A549 (cell line): ENCODE data around the gene NRIP2. TPM values are rescaled to one million over a fixed set of nuclear protein-coding genes. Genes with fewer than 3 reads are reported as not detected.

Source experiments
- ATAC-seq, 2 experiments: fragments of 200-7000 bp in 1 of 2; fragments of >200 bp in 1 of 2; cut with Nextera tagmentation in 1 of 2; cut with Tn5 transposase in 1 of 2; 3 replicates each; pipeline versions ENCODE4 v1.8.0 to v1.9.1; 2018 to 2020; ENCODE audit warnings: mild to moderate bottlenecking in 1 of 2, moderate library complexity in 1 of 2
- CTCF ChIA-PET: fragments of 300-600 bp; sonication (Branson Sonifier 250); formaldehyde crosslinking; extraction: SDS; loops from one replicate; lab custom pipeline; 2021; ENCODE audit warnings: antibody characterized with exemption, inconsistent platforms; lab: Yijun Ruan, JAX
- POLR2A ChIA-PET: fragments of 350-600 bp; formaldehyde crosslinking; extraction: SDS; loops from one replicate; lab custom pipeline; 2021; ENCODE audit warnings: antibody characterized with exemption, inconsistent platforms; lab: Yijun Ruan, JAX
- DNase-seq, 2 experiments: peaks; one replicate each; pipeline versions ENCODE4 v3.0.0 to v3.0.0-alpha.2; 2011 to 2016; ENCODE audit warnings: low read depth in 1 of 2, low spot score in 1 of 2
- FAIRE-seq: peaks from 2 replicates; lab custom pipeline; 2011; peaks lifted over from hg19 to GRCh38; lab: Jason Lieb, UNC
- H3K27ac ChIP-seq, 2 experiments: fragments of >200 bp; sonication (Bioruptor Twin); formaldehyde crosslinking; 3 replicates each; pipeline ENCODE4 v1.5.1; 2016 to 2017
- H3K4me1 ChIP-seq: fragments of >200 bp; sonication (Bioruptor Twin); formaldehyde crosslinking; 3 replicates; pipeline ENCODE4 v1.6.1; 2016
- H3K4me2 ChIP-seq: fragments of >200 bp; sonication (Bioruptor Twin); formaldehyde crosslinking; 3 replicates; pipeline ENCODE4 v1.6.1; 2016
- H3K4me3 ChIP-seq: fragments of >200 bp; sonication (Bioruptor Twin); formaldehyde crosslinking; 3 replicates; pipeline ENCODE4 v1.5.1; 2016
- H3K9me3 ChIP-seq: fragments of >200 bp; sonication (Bioruptor Twin); formaldehyde crosslinking; 3 replicates; pipeline ENCODE4 v1.6.1; 2016
- BHLHE40 ChIP-seq: IDR thresholded peaks from 2 replicates; pipeline ENCODE4 v1.6.1; 2012; ENCODE audit warnings: low read depth, low read length, inconsistent platforms
- CBX2 ChIP-seq: fragments of 200-600 bp; sonication (generic); IDR thresholded peaks from 2 replicates; pipeline ENCODE4 v1.6.1; 2016; ENCODE audit warnings: low read depth, mild to moderate bottlenecking, borderline replicate concordance
- CBX8 ChIP-seq: fragments of 200-600 bp; sonication (generic); IDR thresholded peaks from 2 replicates; pipeline ENCODE4 v1.6.1; 2016
- CEBPB ChIP-seq, 2 experiments: fragments of >200 bp in 1 of 2; sonication (Bioruptor Twin) in 1 of 2; formaldehyde crosslinking in 1 of 2; IDR thresholded peaks; 2 replicates each; pipeline ENCODE4 v1.6.1; 2012 to 2016
- CHD2 ChIP-seq: fragments of 150-350 bp; IDR thresholded peaks from 2 replicates; pipeline ENCODE4 v1.6.1; 2014; ENCODE audit warnings: low read length; ENCODE audit not compliant: partially characterized antibody
- CHD4 ChIP-seq: fragments of 200-600 bp; sonication (generic); IDR thresholded peaks from 2 replicates; pipeline ENCODE4 v1.6.1; 2016; ENCODE audit warnings: antibody characterized with exemption, mild to moderate bottlenecking, borderline replicate concordance
- CTCF ChIP-seq: fragments of >200 bp; sonication (Bioruptor Twin); formaldehyde crosslinking; IDR thresholded peaks from 3 replicates; pipeline ENCODE4 v1.5.1; 2016
- EHF ChIP-seq: fragments of 250-450 bp; sonication (Bioruptor Pico); IDR thresholded peaks from 2 replicates; pipeline ENCODE4 v1.5.0; 2020; ENCODE audit warnings: mild to moderate bottlenecking
- EHMT2 ChIP-seq: fragments of 200-600 bp; sonication (generic); IDR thresholded peaks from 2 replicates; pipeline ENCODE4 v1.6.1; 2016; ENCODE audit warnings: antibody characterized with exemption, low read depth, mild to moderate bottlenecking, moderate library complexity
- EP300 ChIP-seq, 2 experiments: fragments of >200 bp; sonication (Bioruptor Twin); formaldehyde crosslinking; IDR thresholded peaks; 2 replicates in 1 of 2; 3 replicates in 1 of 2; pipeline ENCODE4 v1.6.1; 2016 to 2017
- FOXS1 ChIP-seq: fragments of 250-450 bp; sonication (Bioruptor Pico); IDR thresholded peaks from 2 replicates; pipeline ENCODE4 v1.5.0; 2020; ENCODE audit warnings: mild to moderate bottlenecking, moderate library complexity
- GATA3 ChIP-seq: IDR thresholded peaks from 2 replicates; pipeline ENCODE4 v1.6.1; 2012; ENCODE audit warnings: borderline replicate concordance
- HDAC2 ChIP-seq: fragments of 200-600 bp; sonication (generic); IDR thresholded peaks from 2 replicates; pipeline ENCODE4 v1.6.1; 2016
- HES2 ChIP-seq: fragments of >200 bp; sonication (Bioruptor Twin); formaldehyde crosslinking; IDR thresholded peaks from 2 replicates; pipeline ENCODE4 v1.6.1; 2016
- HEYL ChIP-seq: fragments of 250-450 bp; sonication (Bioruptor Pico); IDR thresholded peaks from 2 replicates; pipeline ENCODE4 v1.8.0; 2021; ENCODE audit warnings: mild to moderate bottlenecking, moderate library complexity
- HMGXB4 ChIP-seq: fragments of 250-450 bp; sonication (Bioruptor Pico); IDR thresholded peaks from 2 replicates; pipeline ENCODE4 v1.5.0; 2021; ENCODE audit warnings: mild to moderate bottlenecking, moderate library complexity, borderline replicate concordance
- KDM1A ChIP-seq: fragments of 200-600 bp; sonication (generic); IDR thresholded peaks from 2 replicates; pipeline ENCODE4 v1.6.1; 2016; ENCODE audit warnings: low read depth, mild to moderate bottlenecking
- KDM5A ChIP-seq: fragments of 200-600 bp; sonication (generic); IDR thresholded peaks from 2 replicates; pipeline ENCODE4 v1.6.1; 2016; ENCODE audit warnings: antibody characterized with exemption, mild to moderate bottlenecking
- MAX ChIP-seq: IDR thresholded peaks from 2 replicates; pipeline ENCODE4 v1.6.1; 2012
- MAZ ChIP-seq: fragments of 150-350 bp; IDR thresholded peaks from 2 replicates; pipeline ENCODE4 v1.6.1; 2014; ENCODE audit warnings: antibody characterized with exemption, low read depth, low read length, borderline replicate concordance
- MYC ChIP-seq: IDR thresholded peaks from 2 replicates; pipeline ENCODE4 v1.6.1; 2012; ENCODE audit warnings: mild to moderate bottlenecking, inconsistent platforms, low read length, improper control_type of control experiment, borderline replicate concordance
- NFE2L2 ChIP-seq: fragments of 150-350 bp; conservative IDR thresholded peaks from 2 replicates; pipeline ENCODE4 v1.6.1; 2014; ENCODE audit warnings: low read length
- NPAS2 ChIP-seq: fragments of 250-450 bp; sonication (Bioruptor Pico); IDR thresholded peaks from 2 replicates; pipeline ENCODE4 v1.8.0; 2022; ENCODE audit warnings: mild to moderate bottlenecking, moderate library complexity, borderline replicate concordance
- PHF8 ChIP-seq: fragments of 200-600 bp; sonication (generic); IDR thresholded peaks from 2 replicates; pipeline ENCODE4 v1.6.1; 2016; ENCODE audit warnings: low read depth, mild to moderate bottlenecking, antibody characterized with exemption, moderate library complexity, borderline replicate concordance
- POLR2AphosphoS2 ChIP-seq: conservative IDR thresholded peaks from 2 replicates; pipeline ENCODE4 v1.6.1; 2012; ENCODE audit warnings: low read length, improper control_type of control experiment, inconsistent platforms
- RAD21 ChIP-seq, 2 experiments: fragments of >200 bp in 1 of 2; sonication (Bioruptor Twin) in 1 of 2; formaldehyde crosslinking in 1 of 2; IDR thresholded peaks in 1 of 2; conservative IDR thresholded peaks in 1 of 2; 2 replicates in 1 of 2; 3 replicates in 1 of 2; pipeline ENCODE4 v1.6.1; 2012 to 2018; ENCODE audit warnings: inconsistent platforms in 1 of 2
- RCOR1 ChIP-seq: fragments of 150-350 bp; IDR thresholded peaks from 2 replicates; pipeline ENCODE4 v1.6.1; 2014; ENCODE audit warnings: antibody characterized with exemption, low read length, low read depth
- RFX5 ChIP-seq: fragments of 450-650 bp; IDR thresholded peaks from 2 replicates; pipeline ENCODE4 v1.7.1; 2014; ENCODE audit warnings: antibody characterized with exemption, mild to moderate bottlenecking, moderate library complexity
- TFCP2L1 ChIP-seq: fragments of 250-450 bp; sonication (Bioruptor Pico); IDR thresholded peaks from 2 replicates; pipeline ENCODE4 v1.5.0; 2021; ENCODE audit warnings: mild to moderate bottlenecking
- USF2 ChIP-seq: fragments of 450-650 bp; IDR thresholded peaks from 2 replicates; pipeline ENCODE4 v1.6.1; 2014; ENCODE audit warnings: antibody characterized with exemption
- ZC3H11A ChIP-seq: fragments of 450-650 bp; IDR thresholded peaks from 2 replicates; pipeline ENCODE4 v1.6.1; 2014; ENCODE audit warnings: antibody characterized with exemption, mild to moderate bottlenecking
- WGBS: methylation state at CpG from one replicate; pipeline ENCODE4 v1.1.6; 2017; ENCODE audit errors: missing lambda C conversion rate; 5-methylcytosine and 5-hydroxymethylcytosine counted together
- polyA minus RNA-seq: library from RNA; depleted of rRNA, polyadenylated mRNA; stranded (reverse); fragments of >200 nt; gene quantifications from 2 replicates; pipeline ENCODE4 v1.2.3, GENCODE V29; 2011; rRNA and poly(A)+ RNA removed
- polyA plus RNA-seq, 4 experiments: library from polyadenylated mRNA; depleted of rRNA in 3 of 4; stranded (reverse); fragments of >200 nt; fragmentation: RNase III in 1 of 4; extraction: RNeasy Plus Mini Kit Qiagen cat#74134 plus additional on column Dnase treatment in 1 of 4; gene quantifications; 2 replicates in 3 of 4; 3 replicates in 1 of 4; pipeline ENCODE4 v1.2.3, GENCODE V29; 2011 to 2017

Gene NRIP2
- polyA plus RNA-seq (2011; rRNA removed) (not detected in 2 replicates), polyA plus RNA-seq (2017; fragmentation: RNase III; extraction: RNeasy Plus Mini Kit Qiagen cat#74134 plus additional on column Dnase treatment) (not detected in 3 replicates), polyA minus RNA-seq (not detected in 2 replicates)
- polyA plus RNA-seq (2012; cell fraction: cytosol; rRNA removed): not detected in 2 replicates
- not detected in 2 replicates for polyA plus RNA-seq (2012; cell fraction: nucleus; rRNA removed)

GRCh38 chr12:2834581-2835491 is at the start of gene NRIP2:
TSS of gene NRIP2 (minus strand) at chr12:2835035. CDS start at chr12:2834983, 52 bp downstream.
- Histone ChIP-seq H3K27ac (no peak within 1 kb of the TSS), H3K4me3 (no peak within 1 kb of the TSS), H3K4me2 (no peak within 1 kb of the TSS), H3K4me1 (no peaks in the 10 kb centered on the region), H3K9me3 (no peaks in the 10 kb centered on the region)
- POLR2A ChIA-PET: no interaction called here
- 84% methylated on average over 32 of the region's 32 CpGs for WGBS
- no peak; a peak in 2 of 6 replicates for ATAC-seq
- no peak for DNase-seq
- no peak for FAIRE-seq
- CTCF ChIA-PET: interaction anchor here (1.4 to 3.2 kb wide), 4 partner anchors 9 to 199 kb away, joined by 3 to 18 read pairs (median 4); no protein-coding TSS in a partner anchor
- TF ChIP-seq RAD21 (conservative IDR thresholded peaks at IDR 0.05 in 1 of 2, IDR thresholded peaks at IDR 0.05 in 1 of 2): no peak
- no peak for TF ChIP-seq MAZ
- no peak for TF ChIP-seq BHLHE40
- TF ChIP-seq HMGXB4 (CRISPR knock-in tag): no peak
- TF ChIP-seq FOXS1: no peak
- TF ChIP-seq HEYL (CRISPR knock-in tag): no peak
- no peak for TF ChIP-seq RFX5
- TF ChIP-seq EHF (CRISPR knock-in tag): no peak
- no peak for TF ChIP-seq HES2
- no peak for TF ChIP-seq MAX
- no peak for TF ChIP-seq POLR2AphosphoS2
- no peak for TF ChIP-seq EP300 (IDR thresholded peaks at IDR 0.05)
- TF ChIP-seq KDM5A: no peak
- TF ChIP-seq NPAS2 (CRISPR knock-in tag): no peak
- no peak for TF ChIP-seq MYC
- no peak for TF ChIP-seq NFE2L2
- TF ChIP-seq TFCP2L1: no peak
- no peak for TF ChIP-seq CHD2

- DNase-seq (no peak), FAIRE-seq (no peak), ATAC-seq (no peak)
- Histone ChIP-seq H3K4me1 (peaks cover 24% of the 10 kb centered on the region), H3K4me3 (no peak overlapping the region), H3K27ac (no peak overlapping the region), H3K9me3 (no peaks in the 10 kb centered on the region), H3K4me2 (no peak overlapping the region)
- CTCF ChIA-PET: interaction anchor here (0.6 to 1.5 kb wide), 4 partner anchors 12 to 81 kb away, joined by 3 to 5 read pairs (median 4); no protein-coding TSS in a partner anchor
- 92% methylated on average over 3 of the region's 3 CpGs for WGBS
- POLR2A ChIA-PET: no interaction called here
- no peak for TF ChIP-seq CBX2
- no peak for TF ChIP-seq BHLHE40
- TF ChIP-seq ZC3H11A: no peak
- TF ChIP-seq EHMT2: no peak
- no peak for TF ChIP-seq CTCF
- TF ChIP-seq GATA3: no peak
- TF ChIP-seq RCOR1: no peak
- no peak for TF ChIP-seq NFE2L2
- no peak for TF ChIP-seq NPAS2 (CRISPR knock-in tag)
- TF ChIP-seq PHF8: no peak
- TF ChIP-seq CEBPB (IDR thresholded peaks at IDR 0.05): no peak
- TF ChIP-seq FOXS1: no peak
- TF ChIP-seq CHD2: no peak
- no peak for TF ChIP-seq HDAC2
- TF ChIP-seq KDM1A: no peak
- no peak for TF ChIP-seq CHD4
- no peak for TF ChIP-seq CBX8
- no peak for TF ChIP-seq USF2
These were observed 45.0 kb upstream of the NRIP2 start for GRCh38 chr12:2879853-2880252.
